ENCODE data around the gene SPRED3. TPM values are rescaled to one million over a fixed set of nuclear protein-coding genes. Genes with fewer than 3 reads are reported as not detected.
"Not testable (repeated sequence)": the region's sequence is repeated elsewhere in the genome, so short reads cannot be mapped to it uniquely, and the experiment has no call there.

The SPRED3 gene
- total RNA-seq, 2 donors from 2014 or later, result 5.3 to 10.0 TPM

- Histone ChIP-seq H3K36me3 (ENCODE audit: control insufficient read depth, insufficient read depth, low read length) (no peaks in the 10 kb centered on the region), H3K27ac (ENCODE audit: low read depth, low read length) (no peak overlapping the region), H3K4me1 (ENCODE audit: control insufficient read depth, insufficient read depth, low read length) (no peaks in the 10 kb centered on the region), H3K9ac (ENCODE audit: extremely low read depth, low read length, poor library complexity, severe bottlenecking) (no peak overlapping the region), H3K27me3 (ENCODE audit: control insufficient read depth, insufficient read depth, low read length, poor library complexity, severe bottlenecking) (peaks cover 9% of the 10 kb centered on the region), H3K4me3 (ENCODE audit: low read length) (no peak overlapping the region), H3K9me3 (ENCODE audit: control insufficient read depth, low read length) (no peaks in the 10 kb centered on the region)
- Mint-ChIP-seq H3K4me1 (no peaks in the 10 kb centered on the region), H3K27ac (no peak overlapping the region), H3K36me3 (ENCODE audit: low read depth) (no peaks in the 10 kb centered on the region), H3K4me3 (no peak overlapping the region), H3K27me3 (ENCODE audit: insufficient read depth) (peaks cover 22% of the 10 kb centered on the region), H3K9me3 (no peaks in the 10 kb centered on the region)
- DNase-seq, result no peak
- TF ChIP-seq CTCF (conservative IDR thresholded peaks at IDR 0.05), result no peak
- 85 to 86% methylated on average over 1 to 5 of the region's 5 CpGs for WGBS, 2 experiments (ENCODE audit: insufficient coverage in 1 of 2, insufficient read length in 1 of 2)
Measured at GRCh38 chr19:38424272-38424671, 35.8 kb downstream of the SPRED3 start.

- WGBS, 2 experiments (ENCODE audit: insufficient coverage in 1 of 2, insufficient read length in 1 of 2), result 86 to 89% methylated on average over 6 to 7 of the region's 7 CpGs
- no peak overlapping the region for H3K27ac ChIP-seq (ENCODE audit: low read depth, low read length)
- Mint-ChIP-seq H3K4me1 (no peaks in the 10 kb centered on the region), H3K36me3 (ENCODE audit: low read depth) (no peaks in the 10 kb centered on the region), H3K27ac (no peak overlapping the region), H3K4me3 (no peak overlapping the region), H3K27me3 (ENCODE audit: insufficient read depth) (peaks cover 11% of the 10 kb centered on the region), H3K9me3 (no peaks in the 10 kb centered on the region)
- H3K9me3 ChIP-seq (ENCODE audit: control insufficient read depth, low read length), result no peaks in the 10 kb centered on the region
- no peaks in the 10 kb centered on the region for H3K36me3 ChIP-seq (ENCODE audit: control insufficient read depth, insufficient read depth, low read length)
- H3K27me3 ChIP-seq (ENCODE audit: control insufficient read depth, insufficient read depth, low read length, poor library complexity, severe bottlenecking), result no peaks in the 10 kb centered on the region
- no peaks in the 10 kb centered on the region for H3K4me1 ChIP-seq (ENCODE audit: control insufficient read depth, insufficient read depth, low read length)
- no peak overlapping the region for H3K4me3 ChIP-seq (ENCODE audit: low read length)
- H3K9ac ChIP-seq (ENCODE audit: extremely low read depth, low read length, poor library complexity, severe bottlenecking), result no peak overlapping the region
- no peak for TF ChIP-seq CTCF (conservative IDR thresholded peaks at IDR 0.05)
- no peak for DNase-seq
Measured at GRCh38 chr19:38425222-38425809, 36.8 kb downstream of the SPRED3 start.

DNA sequence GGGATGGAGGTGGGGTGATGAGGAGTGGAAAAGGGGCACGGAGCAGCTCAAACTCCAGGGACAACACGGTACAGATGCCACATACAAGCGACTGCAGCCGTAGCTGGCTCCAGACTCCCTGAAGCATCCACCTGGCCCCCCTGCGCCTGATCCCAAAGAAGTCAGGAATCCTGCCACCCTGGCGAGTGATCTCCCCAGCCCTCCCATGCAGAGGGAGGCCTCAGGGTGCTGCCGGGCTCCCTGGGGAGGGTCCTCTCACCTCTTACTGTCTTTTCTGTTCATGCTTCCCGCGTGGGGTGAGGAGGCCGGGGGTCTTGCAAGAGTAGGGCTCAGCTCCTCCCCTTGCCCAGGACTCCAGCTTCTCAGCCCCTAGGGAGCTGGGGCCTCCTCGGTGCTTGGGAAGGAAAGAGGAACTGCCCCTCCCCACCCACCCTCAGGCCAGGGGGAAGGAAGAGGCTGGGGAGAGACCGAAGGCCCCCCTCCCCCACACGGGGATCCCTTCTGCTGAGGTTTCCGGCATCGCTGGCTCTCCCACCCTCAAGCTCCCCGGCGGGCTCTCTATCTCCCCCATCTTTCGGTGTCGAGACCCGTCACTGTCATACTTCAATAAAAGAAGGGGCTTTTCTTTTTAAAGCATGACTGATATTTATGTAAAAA, 37.4 kb downstream of the SPRED3 start, which contains the start of gene RASGRP4:
Gene RASGRP4, minus strand, starts transcription at position 410 of the 657 bp plus-strand sequence. Its CDS starts 128 bp downstream, at position 282.
- Mint-ChIP-seq H3K27me3 (ENCODE audit: insufficient read depth) (peaks cover 6% of the 10 kb centered on the region), H3K36me3 (ENCODE audit: low read depth) (no peaks in the 10 kb centered on the region), H3K4me3 (no peak within 1 kb of the TSS), H3K4me1 (no peaks in the 10 kb centered on the region), H3K9me3 (no peaks in the 10 kb centered on the region), H3K27ac (no peak within 1 kb of the TSS)
- DNase-seq, result peak; percentile 66
- no peak within 1 kb of the TSS for H3K4me3 ChIP-seq (ENCODE audit: low read length)
- H3K9me3 ChIP-seq (ENCODE audit: control insufficient read depth, low read length), result no peaks in the 10 kb centered on the region
- H3K36me3 ChIP-seq (ENCODE audit: control insufficient read depth, insufficient read depth, low read length), result no peaks in the 10 kb centered on the region
- no peaks in the 10 kb centered on the region for H3K4me1 ChIP-seq (ENCODE audit: control insufficient read depth, insufficient read depth, low read length)
- TF ChIP-seq CTCF (conservative IDR thresholded peaks at IDR 0.05), result no peak
- H3K9ac ChIP-seq (ENCODE audit: extremely low read depth, low read length, poor library complexity, severe bottlenecking), result no peak within 1 kb of the TSS
- WGBS, 2 experiments (ENCODE audit: insufficient coverage in 1 of 2, insufficient read length in 1 of 2), result 67 to 74% methylated on average over 7 to 18 of the region's 20 CpGs
- no peak within 1 kb of the TSS for H3K27ac ChIP-seq (ENCODE audit: low read depth, low read length)
- no peaks in the 10 kb centered on the region for H3K27me3 ChIP-seq (ENCODE audit: control insufficient read depth, insufficient read depth, low read length, poor library complexity, severe bottlenecking)

GRCh38 chr19:38427035-38427677, 38.7 kb downstream of the SPRED3 start:
- WGBS, 2 experiments (ENCODE audit: insufficient coverage in 1 of 2, insufficient read length in 1 of 2), result 91 to 92% methylated on average over 8 to 17 of the region's 17 CpGs

More at GRCh38 chr19:38427035-38427677, 38.7 kb downstream of the SPRED3 start:
- H3K4me1 ChIP-seq (ENCODE audit: control insufficient read depth, insufficient read depth, low read length); H3K9ac ChIP-seq (ENCODE audit: extremely low read depth, low read length, poor library complexity, severe bottlenecking); H3K27me3 ChIP-seq (ENCODE audit: control insufficient read depth, insufficient read depth, low read length, poor library complexity, severe bottlenecking); H3K27me3 Mint-ChIP-seq (ENCODE audit: insufficient read depth); H3K27ac Mint-ChIP-seq; H3K4me1 Mint-ChIP-seq; H3K27ac ChIP-seq (ENCODE audit: low read depth, low read length); H3K36me3 Mint-ChIP-seq (ENCODE audit: low read depth); DNase-seq; H3K4me3 ChIP-seq (ENCODE audit: low read length); H3K9me3 Mint-ChIP-seq; H3K9me3 ChIP-seq (ENCODE audit: control insufficient read depth, low read length); H3K36me3 ChIP-seq (ENCODE audit: control insufficient read depth, insufficient read depth, low read length); H3K4me3 Mint-ChIP-seq: not testable (repeated sequence)
